HEK293 (cell line): ENCODE data around the gene HIP1.
"Not testable (repeated sequence)": the region's sequence is repeated elsewhere in the genome, so short reads cannot be mapped to it uniquely, and the experiment has no call there.

Experiments used
- CTCF ChIA-PET: fragments of 350-600 bp; formaldehyde crosslinking; extraction: SDS; loops from one replicate; lab custom pipeline; 2021; ENCODE audit warnings: antibody characterized with exemption; lab: Yijun Ruan, JAX
- POLR2A ChIA-PET: fragments of 300-600 bp; formaldehyde crosslinking; extraction: SDS; loops from one replicate; lab custom pipeline; 2020; ENCODE audit warnings: antibody characterized with exemption, inconsistent platforms; lab: Yijun Ruan, JAX
- H3K27ac ChIP-seq: fragments of 200-500 bp; sonication (Bioruptor generic); 2 replicates; pipeline ENCODE4 v1.5.1; 2014; ENCODE audit warnings: low read depth, low read length, control low read depth, inconsistent platforms; ENCODE audit errors: extremely low read depth
- H3K36me3 ChIP-seq, 2 experiments: fragments of 200-500 bp in 1 of 2; sonication (Bioruptor generic) in 1 of 2; 1 replicate in 1 of 2; 2 replicates in 1 of 2; pipeline ENCODE4 v1.5.1; 2014 to 2017; ENCODE audit warnings: inconsistent platforms in 2 of 2, low read length in 2 of 2; ENCODE audit not compliant: control insufficient read depth in 2 of 2, insufficient read depth in 1 of 2
- H3K4me1 ChIP-seq: fragments of 200-500 bp; sonication (Bioruptor generic); 2 replicates; pipeline ENCODE4 v1.5.1; 2014; ENCODE audit warnings: mild to moderate bottlenecking, low read length, inconsistent platforms; ENCODE audit not compliant: control insufficient read depth, insufficient read depth
- H3K4me3 ChIP-seq: 2 replicates; pipeline ENCODE4 v1.5.1; 2011; ENCODE audit warnings: low read depth, mild to moderate bottlenecking, control low read depth, low read length, moderate library complexity
- H3K9me3 ChIP-seq: fragments of 200-500 bp; sonication (Bioruptor generic); 2 replicates; pipeline ENCODE4 v1.5.1; 2014; ENCODE audit warnings: low read depth, low read length, inconsistent platforms; ENCODE audit not compliant: control insufficient read depth, insufficient read depth
- GLIS1 ChIP-seq: fragments of 450-650 bp; formaldehyde crosslinking; IDR thresholded peaks from 2 replicates; pipeline ENCODE4 v1.5.1; 2016; ENCODE audit warnings: missing biosample characterization, missing genetic modification characterization
- HOXD13 ChIP-seq: sonication (generic); formaldehyde crosslinking; IDR thresholded peaks from 2 replicates; pipeline ENCODE4 v1.8.0; 2022; ENCODE audit warnings: missing genetic modification reagents, borderline replicate concordance
- INSM2 ChIP-seq: fragments of 450-650 bp; formaldehyde crosslinking; IDR thresholded peaks from 2 replicates; pipeline ENCODE4 v1.5.1; 2016; ENCODE audit warnings: missing biosample characterization, missing genetic modification characterization
- KLF1 ChIP-seq: fragments of 450-650 bp; formaldehyde crosslinking; IDR thresholded peaks from 2 replicates; pipeline ENCODE4 v1.5.1; 2016; ENCODE audit warnings: missing biosample characterization, missing genetic modification characterization
- ZBTB1 ChIP-seq: fragments of 450-650 bp; formaldehyde crosslinking; IDR thresholded peaks from 2 replicates; pipeline ENCODE4 v1.5.1; 2016; ENCODE audit warnings: missing biosample characterization, missing genetic modification characterization
- ZNF140 ChIP-seq: fragments of 450-650 bp; formaldehyde crosslinking; IDR thresholded peaks from 2 replicates; pipeline ENCODE4 v1.5.1; 2016; ENCODE audit warnings: missing biosample characterization, missing genetic modification characterization
- ZNF366 ChIP-seq: fragments of 450-650 bp; formaldehyde crosslinking; conservative IDR thresholded peaks from 2 replicates; pipeline ENCODE4 v1.5.1; 2016; ENCODE audit warnings: missing biosample characterization, missing genetic modification characterization
- ZNF558 ChIP-seq: fragments of 450-650 bp; formaldehyde crosslinking; IDR thresholded peaks from 2 replicates; pipeline ENCODE4 v1.5.1; 2016; ENCODE audit warnings: missing biosample characterization, missing genetic modification characterization
- ZNF670 ChIP-seq: fragments of 450-650 bp; formaldehyde crosslinking; IDR thresholded peaks from 2 replicates; pipeline ENCODE4 v1.5.1; 2016; ENCODE audit warnings: missing biosample characterization, missing genetic modification characterization, low read depth
- ZNF76 ChIP-seq: fragments of 450-650 bp; formaldehyde crosslinking; IDR thresholded peaks from 2 replicates; pipeline ENCODE4; 2016; ENCODE audit warnings: low read depth, missing biosample characterization, missing genetic modification characterization, borderline replicate concordance
- ZNF777 ChIP-seq: fragments of 450-650 bp; formaldehyde crosslinking; IDR thresholded peaks from 2 replicates; pipeline ENCODE4 v1.5.1; 2017; ENCODE audit warnings: missing biosample characterization, missing genetic modification characterization, borderline replicate concordance
- TF ChIP-seq, protein P1 (sequence below): fragments of 450-650 bp; formaldehyde crosslinking; IDR thresholded peaks from 2 replicates; pipeline ENCODE4 v1.5.1; 2016; ENCODE audit warnings: missing biosample characterization, missing genetic modification characterization
- TF ChIP-seq, protein P2 (sequence below): fragments of 450-650 bp; formaldehyde crosslinking; IDR thresholded peaks from 2 replicates; pipeline ENCODE4 v1.5.1; 2016; ENCODE audit warnings: missing biosample characterization, missing genetic modification characterization

HIP1 gene

DNA sequence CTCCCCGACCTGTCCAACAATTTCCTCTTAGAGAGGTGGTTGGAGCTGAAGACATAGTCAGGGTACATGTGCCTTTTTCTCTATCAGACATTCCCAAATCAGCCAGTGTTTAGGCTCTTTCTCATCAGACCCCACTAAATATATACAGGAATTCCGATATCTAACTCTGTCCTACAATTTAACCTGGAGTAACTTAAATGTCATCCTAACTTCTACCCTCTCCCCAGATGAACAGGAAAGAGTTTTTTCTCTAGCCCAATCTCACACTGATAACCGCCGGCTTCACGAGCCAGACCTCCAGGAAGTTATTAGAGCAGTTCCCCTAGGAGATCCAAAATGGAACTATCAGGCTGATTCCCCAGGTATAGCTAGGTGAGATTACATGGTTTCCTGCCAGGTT lies 44.3 kb upstream of the HIP1 start:
- CTCF ChIA-PET: interaction anchor here (0.6 to 1.5 kb wide), 2 partner anchors 21 to 270 kb away, joined by 3 to 5 read pairs; no protein-coding TSS in a partner anchor
- H3K27ac ChIP-seq, H3K36me3 ChIP-seq, H3K4me1 ChIP-seq, H3K9me3 ChIP-seq, H3K4me3 ChIP-seq: not testable (repeated sequence)
- POLR2A ChIA-PET: interaction anchor here (0.9 kb wide), 1 partner anchor 13 kb away, joined by 3 read pairs; no protein-coding TSS in a partner anchor

DNA sequence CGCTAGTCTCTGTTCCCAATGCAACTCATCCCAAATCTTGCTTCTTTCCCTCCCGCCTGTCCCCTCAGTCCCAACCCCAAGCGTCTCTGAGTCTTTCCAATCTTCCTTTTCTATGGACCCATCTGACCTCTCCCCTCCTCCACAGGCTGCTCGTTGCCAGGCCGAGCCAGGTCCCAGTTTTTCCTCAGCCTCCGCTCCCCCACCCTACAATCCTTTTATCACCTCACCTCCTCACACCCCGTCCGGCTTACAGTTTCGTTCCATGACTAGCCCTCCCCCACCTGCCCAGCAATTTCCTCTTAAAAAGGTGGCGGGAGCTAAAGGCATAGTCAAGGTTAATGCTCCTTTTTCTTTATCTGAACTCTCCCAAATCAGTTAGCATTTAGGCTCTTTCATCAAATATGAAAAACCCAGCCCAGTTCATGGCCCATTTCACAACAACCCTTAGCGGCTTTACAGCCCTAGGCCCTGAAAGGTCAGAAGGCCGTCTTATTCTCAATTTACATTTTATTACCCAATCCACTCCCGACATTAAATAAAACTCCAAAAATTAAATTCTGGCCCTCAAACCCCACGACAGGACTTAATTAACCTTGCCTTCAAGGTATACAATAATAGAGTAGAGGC lies 42.0 kb upstream of the HIP1 start:
- H3K4me3 ChIP-seq, POLR2A ChIA-PET, H3K4me1 ChIP-seq, CTCF ChIA-PET, H3K9me3 ChIP-seq, H3K36me3 ChIP-seq, H3K27ac ChIP-seq: not testable (repeated sequence)

DNA sequence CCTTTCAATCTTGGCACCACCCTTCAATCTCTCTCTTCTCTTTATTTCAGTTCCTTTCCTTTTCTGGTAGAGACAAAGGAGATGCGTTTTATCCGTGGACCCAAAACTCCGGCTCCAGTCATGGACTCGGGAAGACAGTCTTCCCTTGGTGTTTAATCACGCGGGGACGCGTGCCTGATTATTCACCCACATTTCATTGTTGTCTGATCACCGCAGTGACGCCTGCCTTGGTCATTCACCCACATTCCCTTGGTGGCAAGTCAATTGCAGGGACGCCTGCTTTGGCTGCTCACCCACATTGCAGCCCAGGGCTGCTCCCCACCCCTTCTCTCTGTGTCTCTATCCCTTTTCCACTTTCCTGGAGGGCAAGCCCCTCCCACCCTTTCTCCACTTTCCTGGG lies 40.8 kb upstream of the HIP1 start:
- H3K4me3 ChIP-seq, POLR2A ChIA-PET, H3K9me3 ChIP-seq, H3K27ac ChIP-seq, CTCF ChIA-PET, H3K4me1 ChIP-seq, H3K36me3 ChIP-seq: not testable (repeated sequence)

DNA sequence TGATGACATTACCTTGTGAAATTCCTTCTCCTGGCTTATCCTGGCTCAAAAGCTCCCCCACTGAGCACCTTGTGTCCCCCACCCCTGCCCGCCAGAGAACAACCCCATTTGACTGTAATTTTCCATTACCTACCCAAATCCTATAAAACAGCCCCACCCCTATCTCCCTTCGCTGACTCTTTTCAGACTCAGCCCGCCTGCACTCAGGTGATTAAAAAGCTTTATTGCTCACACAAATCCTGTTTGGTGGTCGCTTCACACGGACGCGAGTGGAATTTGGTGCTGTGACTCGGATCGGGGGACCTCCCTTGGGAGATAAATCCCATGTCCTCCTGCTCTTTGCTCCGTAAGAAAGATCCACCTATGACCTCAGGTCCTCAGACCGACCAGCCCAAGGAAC lies 40.3 kb upstream of the HIP1 start:
- H3K36me3 ChIP-seq, H3K4me3 ChIP-seq, H3K27ac ChIP-seq, H3K4me1 ChIP-seq, H3K9me3 ChIP-seq, POLR2A ChIA-PET: not testable (repeated sequence)
- CTCF ChIA-PET: interaction anchor here (0.6 to 0.7 kb wide), 2 partner anchors 10 to 241 kb away, joined by 4 to 5 read pairs; no protein-coding TSS in a partner anchor
- TF ChIP-seq GLIS1 (tag by site-specific recombination) (peak; percentile 33; the same call in 1 of the 2 replicates), KLF1 (tag by site-specific recombination) (peak; percentile 18; the same call in 1 of the 2 replicates)

GRCh38 chr7:75776295-75776971 lies 37.7 kb upstream of the HIP1 start:
- no peak for TF ChIP-seq ZBTB1 (tag by site-specific recombination)
- TF ChIP-seq ZNF140 (tag by site-specific recombination): 0 out of 2 replicates have a peak, but pooled peaks have one; percentile 16
- TF ChIP-seq, protein P1, sequence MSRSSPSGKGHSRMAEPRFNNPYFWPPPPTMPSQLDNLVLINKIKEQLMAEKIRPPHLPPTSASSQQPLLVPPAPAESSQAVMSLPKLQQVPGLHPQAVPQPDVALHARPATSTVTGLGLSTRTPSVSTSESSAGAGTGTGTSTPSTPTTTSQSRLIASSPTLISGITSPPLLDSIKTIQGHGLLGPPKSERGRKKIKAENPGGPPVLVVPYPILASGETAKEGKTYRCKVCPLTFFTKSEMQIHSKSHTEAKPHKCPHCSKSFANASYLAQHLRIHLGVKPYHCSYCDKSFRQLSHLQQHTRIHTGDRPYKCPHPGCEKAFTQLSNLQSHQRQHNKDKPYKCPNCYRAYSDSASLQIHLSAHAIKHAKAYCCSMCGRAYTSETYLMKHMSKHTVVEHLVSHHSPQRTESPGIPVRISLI (tag by site-specific recombination): no peak
- TF ChIP-seq ZNF558 (tag by site-specific recombination): no peak
- TF ChIP-seq HOXD13: no peak
- peak; percentile 46 for TF ChIP-seq ZNF366 (tag by site-specific recombination)
- TF ChIP-seq ZNF670 (tag by site-specific recombination): no peak
- TF ChIP-seq ZNF76 (tag by site-specific recombination): no peak
- TF ChIP-seq INSM2 (tag by site-specific recombination): no peak
- no peak for TF ChIP-seq ZNF777 (tag by site-specific recombination)
- TF ChIP-seq, protein P2, sequence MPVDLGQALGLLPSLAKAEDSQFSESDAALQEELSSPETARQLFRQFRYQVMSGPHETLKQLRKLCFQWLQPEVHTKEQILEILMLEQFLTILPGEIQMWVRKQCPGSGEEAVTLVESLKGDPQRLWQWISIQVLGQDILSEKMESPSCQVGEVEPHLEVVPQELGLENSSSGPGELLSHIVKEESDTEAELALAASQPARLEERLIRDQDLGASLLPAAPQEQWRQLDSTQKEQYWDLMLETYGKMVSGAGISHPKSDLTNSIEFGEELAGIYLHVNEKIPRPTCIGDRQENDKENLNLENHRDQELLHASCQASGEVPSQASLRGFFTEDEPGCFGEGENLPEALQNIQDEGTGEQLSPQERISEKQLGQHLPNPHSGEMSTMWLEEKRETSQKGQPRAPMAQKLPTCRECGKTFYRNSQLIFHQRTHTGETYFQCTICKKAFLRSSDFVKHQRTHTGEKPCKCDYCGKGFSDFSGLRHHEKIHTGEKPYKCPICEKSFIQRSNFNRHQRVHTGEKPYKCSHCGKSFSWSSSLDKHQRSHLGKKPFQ (tag by site-specific recombination): 0 out of 2 replicates have a peak, but pooled peaks have one; percentile 15
- no peak for TF ChIP-seq KLF1 (tag by site-specific recombination)
- no peaks in the 10 kb centered on the region for H3K36me3 ChIP-seq
- no peak overlapping the region for H3K4me3 ChIP-seq
- H3K27ac ChIP-seq: no peak overlapping the region
- H3K4me1 ChIP-seq: no peaks in the 10 kb centered on the region
- CTCF ChIA-PET: no interaction called here
- no peaks in the 10 kb centered on the region for H3K9me3 ChIP-seq
- POLR2A ChIA-PET: no interaction called here
